ENCODE data around the gene PAK6. TPM values are rescaled to one million over a fixed set of nuclear protein-coding genes. Genes with fewer than 3 reads are reported as not detected.

The PAK6 gene
- total RNA-seq, 1 donor from 2014 or later = 29.5 TPM

GRCh38 chr15:40292246-40292645 is 53.4 kb downstream of the PAK6 start:
- no peak for DNase-seq (ENCODE audit: low spot score)

DNA sequence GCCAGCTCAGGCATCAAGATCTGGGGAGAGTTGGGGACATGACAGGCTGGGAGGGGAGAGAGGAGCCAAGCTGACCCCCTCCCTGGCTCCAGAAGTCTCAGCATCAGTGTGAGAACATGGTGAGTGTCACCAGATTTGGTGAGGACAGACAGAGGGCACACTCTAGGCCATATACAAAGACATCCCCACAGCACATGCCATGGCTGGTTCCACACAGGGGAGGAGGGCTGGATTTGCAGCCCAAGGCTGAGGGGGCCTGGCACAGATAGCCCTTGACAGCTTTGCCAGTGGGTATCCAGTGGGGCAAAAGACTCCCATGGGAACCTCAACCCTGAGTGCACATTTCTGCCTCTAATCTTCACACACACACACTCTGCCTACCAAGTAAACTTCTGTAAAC is 54.1 kb downstream of the PAK6 start:
- DNase-seq (ENCODE audit: low spot score) = no peak

GRCh38 chr15:40293905-40294895 is 55.3 kb downstream of the PAK6 start:
- no peak for DNase-seq (ENCODE audit: low spot score)

- DNase-seq (ENCODE audit: low spot score) = no peak
Measured at GRCh38 chr15:40295297-40295696, 56.4 kb downstream of the PAK6 start.

DNA sequence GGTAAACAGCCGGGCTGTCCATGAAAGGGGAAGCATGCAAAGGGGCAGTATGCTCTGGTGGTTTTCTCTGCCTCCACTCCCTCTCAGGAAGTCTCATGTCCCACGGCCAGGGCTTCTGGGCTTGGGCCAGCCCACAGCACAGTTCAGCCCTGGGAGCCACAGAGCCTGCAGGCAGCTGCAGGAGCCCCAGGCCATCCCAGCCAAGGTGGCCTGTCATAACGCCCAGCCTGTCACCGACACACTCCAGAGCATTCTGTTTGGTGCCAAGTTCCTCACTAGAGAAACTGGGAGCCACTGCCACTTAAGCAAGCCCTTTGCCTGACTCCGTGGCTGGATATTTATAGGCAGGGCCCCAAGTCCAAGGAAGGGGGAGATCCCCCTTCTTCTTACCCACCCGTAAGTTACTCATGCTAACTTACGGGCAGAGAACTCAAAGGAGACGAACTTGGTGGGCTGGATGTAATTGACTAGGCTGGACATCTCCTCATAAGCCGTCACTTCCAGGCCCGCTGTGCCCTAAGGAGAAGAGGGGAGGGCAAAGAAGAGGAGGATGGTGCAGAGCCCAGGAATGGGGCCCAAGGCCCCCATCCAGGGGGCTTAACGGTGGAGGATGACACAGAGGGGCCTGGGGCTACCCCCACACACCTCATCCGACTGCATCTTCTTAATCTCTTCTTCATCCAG is 57.2 kb downstream of the PAK6 start:
- DNase-seq (ENCODE audit: low spot score) = no peak

GRCh38 chr15:40296561-40297230 is 57.8 kb downstream of the PAK6 start:
- DNase-seq (ENCODE audit: low spot score) = no peak

DNA sequence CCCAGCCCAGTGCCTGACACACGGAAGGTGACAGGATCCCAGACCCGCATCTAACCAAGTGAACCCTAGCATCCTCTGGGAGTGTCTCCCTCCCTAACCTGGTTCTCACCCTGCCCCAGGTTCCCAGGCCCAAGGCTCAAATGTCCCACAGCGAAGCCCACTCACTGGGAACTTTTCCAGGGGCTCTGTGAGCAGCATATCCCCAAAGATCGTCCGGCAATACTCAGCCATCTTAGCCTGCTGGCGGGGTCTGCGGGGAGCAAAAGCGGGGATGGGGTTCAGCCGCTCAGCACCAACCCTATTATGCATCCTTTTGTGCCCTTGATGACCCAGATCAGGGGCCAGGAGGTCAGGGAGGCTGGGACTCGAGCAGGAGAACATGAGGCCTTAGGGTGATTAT is 58.5 kb downstream of the PAK6 start:
- DNase-seq (ENCODE audit: low spot score) = no peak

DNA sequence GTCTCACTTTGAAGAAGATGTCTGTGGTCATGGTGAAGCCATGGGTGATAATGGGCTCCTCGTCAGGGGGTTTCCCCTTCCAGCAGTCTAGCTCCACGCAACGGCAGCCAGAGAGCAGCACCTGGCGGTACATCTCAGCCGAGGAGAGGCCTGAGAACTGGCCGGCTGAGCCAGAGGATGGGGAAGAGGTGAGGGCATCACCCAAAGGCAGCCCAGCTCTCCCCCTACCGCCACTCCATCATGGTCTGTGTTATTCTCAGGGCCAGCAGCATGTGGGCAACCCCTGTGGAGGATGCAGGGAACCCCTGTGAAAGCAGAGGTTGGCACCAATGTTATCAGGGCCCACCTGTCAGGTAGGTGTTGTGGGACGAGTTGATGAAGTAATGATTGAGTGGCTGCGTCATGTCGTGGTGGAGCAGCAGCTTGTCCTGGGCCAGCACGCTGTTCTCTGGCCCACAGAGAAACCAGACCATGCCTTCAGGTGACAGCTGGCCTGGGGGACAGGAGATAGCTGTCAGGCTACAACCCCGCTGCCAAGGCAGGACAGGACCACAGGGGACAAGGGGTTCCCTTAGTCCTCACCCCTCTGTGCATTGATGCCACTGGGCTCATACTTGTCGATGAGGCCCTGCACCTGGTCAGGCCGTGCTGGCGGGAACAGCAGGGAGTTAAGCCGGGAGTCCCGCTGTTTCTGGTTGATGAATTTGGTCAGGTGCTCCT is 59.5 kb downstream of the PAK6 start:
- DNase-seq (ENCODE audit: low spot score) = no peak

GRCh38 chr15:40300367-40300766 is 61.5 kb downstream of the PAK6 start:
- DNase-seq (ENCODE audit: low spot score) = no peak

- no peak for DNase-seq (ENCODE audit: low spot score)
Measured at GRCh38 chr15:40300771-40301170, 61.9 kb downstream of the PAK6 start.

GRCh38 chr15:40301467-40302179 is 62.8 kb downstream of the PAK6 start:
- DNase-seq (ENCODE audit: low spot score) = no peak

- no peak for DNase-seq (ENCODE audit: low spot score)
Measured at GRCh38 chr15:40302288-40302886, 63.5 kb downstream of the PAK6 start.

- no peak for DNase-seq (ENCODE audit: low spot score)
Measured at GRCh38 chr15:40302981-40303380, 64.1 kb downstream of the PAK6 start.

DNA sequence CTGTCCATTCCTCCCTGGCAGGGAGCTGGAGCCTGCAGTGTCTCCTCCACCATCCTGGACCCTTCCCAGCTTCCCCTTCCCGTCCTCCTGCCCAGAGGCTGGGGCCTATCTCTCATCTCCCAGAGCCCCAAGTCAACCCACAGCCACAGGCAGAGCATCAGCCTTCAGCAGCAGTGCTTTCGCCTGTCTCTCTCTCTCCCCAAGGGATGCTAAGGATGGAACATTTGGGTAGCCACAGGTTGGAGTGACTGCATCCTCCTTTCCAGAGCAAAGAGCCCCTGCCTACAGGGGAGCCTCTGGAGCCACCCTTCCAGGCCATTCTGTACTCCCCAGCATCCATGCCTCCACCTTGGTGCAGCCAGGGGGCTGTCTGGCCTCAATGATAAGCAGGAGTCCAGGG is 64.7 kb downstream of the PAK6 start:
- no peak for DNase-seq (ENCODE audit: low spot score)

DNA sequence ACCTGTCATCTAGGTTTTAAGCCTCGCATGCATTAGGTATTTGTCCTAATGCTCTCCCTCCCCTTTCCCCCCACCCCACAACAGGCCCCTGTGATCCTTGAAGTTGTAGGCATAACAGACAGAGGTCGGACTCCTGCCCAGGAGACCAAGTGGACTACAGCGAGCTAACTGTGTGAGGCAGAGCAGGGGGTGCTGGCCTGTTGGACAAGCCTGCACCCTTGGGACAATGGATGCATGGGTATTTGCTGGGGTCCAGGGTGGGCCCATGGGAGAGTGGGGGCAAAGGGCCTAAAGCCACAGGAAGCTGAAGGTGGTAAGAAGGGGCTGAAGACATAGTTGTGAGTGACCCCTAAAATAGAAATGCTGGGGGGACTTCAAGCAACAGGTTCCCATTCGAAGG is 66.4 kb downstream of the PAK6 start:
- no peak for DNase-seq (ENCODE audit: low spot score)

- DNase-seq (ENCODE audit: low spot score) = no peak
Measured at GRCh38 chr15:40306371-40306770, 67.5 kb downstream of the PAK6 start.

DNA sequence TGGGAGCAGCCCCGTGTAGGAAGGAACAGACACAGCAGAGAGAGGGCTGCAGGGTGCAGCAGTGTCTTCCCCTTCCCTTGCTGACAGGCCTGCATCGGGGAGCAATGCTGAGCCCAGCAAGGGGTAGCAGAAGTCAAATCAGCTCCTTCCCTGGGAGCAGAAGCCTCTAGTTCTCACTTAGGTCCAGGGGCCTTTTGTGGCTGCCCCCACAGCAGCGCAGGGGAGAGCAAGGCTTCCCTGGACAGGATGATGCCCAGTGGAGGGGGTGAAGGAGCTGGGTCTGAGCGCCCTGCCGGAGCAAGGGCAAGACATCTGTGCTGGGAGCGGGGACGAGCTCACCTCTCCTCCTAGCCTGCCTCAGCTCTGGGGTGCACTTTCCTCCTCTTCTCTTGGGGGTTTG is 68.0 kb downstream of the PAK6 start:
- no peak for DNase-seq (ENCODE audit: low spot score)

- peak; percentile 62 for DNase-seq (ENCODE audit: low spot score)
Measured at GRCh38 chr15:40307421-40308211, 68.8 kb downstream of the PAK6 start, which contains the start of gene PLCB2. Gene PLCB2, minus strand, starts transcription at chr15:40307935. Its CDS starts 263 bp downstream, at chr15:40307672.

GRCh38 chr15:40309344-40309862 is 70.5 kb downstream of the PAK6 start:
- no peak for DNase-seq (ENCODE audit: low spot score)

Measured in ureter (tissue), 1 donor.